ENCODE results near the gene CALHM3. TPM values are rescaled to one million over a fixed set of nuclear protein-coding genes. Genes with fewer than 3 reads are reported as not detected.
"Not testable (repeated sequence)": the region's sequence is repeated elsewhere in the genome, so short reads cannot be mapped to it uniquely, and the experiment has no call there.

Gene CALHM3
- total RNA-seq, 1 donor from 2014 or later, result not detected

- TF ChIP-seq, protein P1, sequence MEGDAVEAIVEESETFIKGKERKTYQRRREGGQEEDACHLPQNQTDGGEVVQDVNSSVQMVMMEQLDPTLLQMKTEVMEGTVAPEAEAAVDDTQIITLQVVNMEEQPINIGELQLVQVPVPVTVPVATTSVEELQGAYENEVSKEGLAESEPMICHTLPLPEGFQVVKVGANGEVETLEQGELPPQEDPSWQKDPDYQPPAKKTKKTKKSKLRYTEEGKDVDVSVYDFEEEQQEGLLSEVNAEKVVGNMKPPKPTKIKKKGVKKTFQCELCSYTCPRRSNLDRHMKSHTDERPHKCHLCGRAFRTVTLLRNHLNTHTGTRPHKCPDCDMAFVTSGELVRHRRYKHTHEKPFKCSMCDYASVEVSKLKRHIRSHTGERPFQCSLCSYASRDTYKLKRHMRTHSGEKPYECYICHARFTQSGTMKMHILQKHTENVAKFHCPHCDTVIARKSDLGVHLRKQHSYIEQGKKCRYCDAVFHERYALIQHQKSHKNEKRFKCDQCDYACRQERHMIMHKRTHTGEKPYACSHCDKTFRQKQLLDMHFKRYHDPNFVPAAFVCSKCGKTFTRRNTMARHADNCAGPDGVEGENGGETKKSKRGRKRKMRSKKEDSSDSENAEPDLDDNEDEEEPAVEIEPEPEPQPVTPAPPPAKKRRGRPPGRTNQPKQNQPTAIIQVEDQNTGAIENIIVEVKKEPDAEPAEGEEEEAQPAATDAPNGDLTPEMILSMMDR (IDR thresholded peaks at IDR 0.05), result no peak
- TF ChIP-seq POLR2AphosphoS5 (IDR thresholded peaks at IDR 0.05; ENCODE audit: insufficient read depth in 1 of 2, low read depth in 1 of 2) (no peak), POLR2A (IDR thresholded peaks at IDR 0.05) (no peak)
- peak overlapping the region; percentile 60 for H3K27ac ChIP-seq
- intact Hi-C loops (cut with DNase I), result no loop called here
These were observed 8.3 kb upstream of the CALHM3 start for GRCh38 chr10:103487410-103487708.

DNA sequence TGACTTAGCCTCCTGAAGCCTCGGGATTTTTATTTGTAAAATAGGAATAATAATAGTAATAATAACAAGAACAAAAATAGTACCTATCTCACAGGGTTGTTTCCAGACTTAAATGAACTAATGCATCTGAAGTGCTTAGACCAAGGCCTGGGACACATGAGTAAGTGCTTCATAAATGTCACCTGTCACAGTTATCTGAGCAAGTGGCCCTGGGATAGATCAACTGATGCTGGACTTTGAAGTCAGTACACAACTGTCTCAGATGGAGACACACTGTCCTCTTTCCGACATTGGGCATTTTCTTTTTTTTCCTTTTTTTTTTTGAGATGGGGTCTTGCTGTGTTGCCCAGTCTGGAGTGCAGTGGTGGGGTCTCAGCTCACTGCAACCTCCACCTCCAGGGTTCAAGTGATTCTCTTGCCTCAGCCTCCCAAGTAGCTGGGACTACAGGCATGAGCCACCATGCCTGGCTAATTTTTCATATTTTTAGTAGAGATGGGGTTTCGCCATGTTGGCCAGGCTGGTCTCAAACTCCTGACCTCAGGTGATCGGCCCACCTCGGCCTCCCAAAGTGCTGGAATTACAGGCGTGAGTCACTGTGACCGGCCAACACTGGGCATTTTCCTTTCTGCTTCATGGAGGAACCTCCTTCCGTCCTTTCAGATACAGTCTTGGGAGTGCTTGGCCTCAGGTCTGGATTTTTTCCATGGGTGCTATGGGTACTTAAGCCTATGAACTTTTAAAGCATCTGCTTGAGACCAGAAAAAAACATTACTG is 7.8 kb upstream of the CALHM3 start:
- not testable (repeated sequence) for H3K9me3 ChIP-seq

More at GRCh38 chr10:103487410-103487708, 8.3 kb upstream of the CALHM3 start:
- Histone ChIP-seq H3K36me3 (no peaks in the 10 kb centered on the region), H3K4me1 (peaks cover 12% of the 10 kb centered on the region), H3K4me3 (no peak overlapping the region), H3K9me3 (no peaks in the 10 kb centered on the region), H3K27me3 (no peaks in the 10 kb centered on the region)
- DNase-seq (ENCODE audit: extremely low spot score in 2 of 2), result no peak

DNA sequence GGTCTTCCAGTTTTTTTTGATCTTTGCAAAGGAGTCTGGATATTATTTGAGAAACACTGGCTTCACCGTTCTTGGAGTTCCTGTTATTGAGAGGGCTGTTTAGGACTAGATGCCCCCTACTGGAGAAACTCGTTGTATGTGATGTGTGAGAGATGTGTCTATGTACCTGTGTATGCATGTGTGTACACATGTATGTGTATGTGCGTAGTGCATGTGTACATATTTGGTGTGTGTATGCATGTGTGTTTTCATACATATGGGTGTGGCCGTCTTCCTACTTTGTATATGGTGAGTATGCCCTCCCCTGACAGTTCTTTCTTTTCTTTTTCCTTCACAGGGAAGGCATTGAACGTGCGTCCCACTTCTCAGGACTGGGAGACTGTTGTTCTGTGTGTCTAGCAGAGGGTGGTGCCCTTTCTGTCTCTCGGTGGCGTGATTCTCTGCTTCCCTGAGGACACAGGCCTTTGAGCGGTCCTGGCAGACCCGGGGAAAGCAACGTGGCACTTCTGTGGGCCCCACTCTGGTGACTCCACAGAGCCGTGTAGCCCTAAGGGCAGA is 3.0 kb upstream of the CALHM3 start:
- Histone ChIP-seq H3K27me3 (no peaks in the 10 kb centered on the region), H3K9me3 (no peaks in the 10 kb centered on the region), H3K27ac (no peak overlapping the region), H3K36me3 (no peaks in the 10 kb centered on the region), H3K4me3 (no peak overlapping the region), H3K4me1 (no peaks in the 10 kb centered on the region)
- TF ChIP-seq POLR2AphosphoS5 (IDR thresholded peaks at IDR 0.05; ENCODE audit: insufficient read depth in 1 of 2, low read depth in 1 of 2), result no peak
- TF ChIP-seq, protein P1 (IDR thresholded peaks at IDR 0.05), result peak; percentile 24 to 57 (median 44)
- TF ChIP-seq POLR2A (IDR thresholded peaks at IDR 0.05), result no peak
- no peak for DNase-seq (ENCODE audit: extremely low spot score in 2 of 2)
- intact Hi-C loops (cut with DNase I), result no loop called here

More for the DNA sequence above, 7.8 kb upstream of the CALHM3 start:
- H3K4me1 ChIP-seq; H3K27me3 ChIP-seq; H3K4me3 ChIP-seq; H3K36me3 ChIP-seq; DNase-seq (ENCODE audit: extremely low spot score in 2 of 2); intact Hi-C loops (cut with DNase I): not testable (repeated sequence)
- peak overlapping the region; percentile 60 for H3K27ac ChIP-seq

GRCh38 chr10:103480521-103480920 is 1.5 kb upstream of the CALHM3 start:
- H3K27ac ChIP-seq, result no peak overlapping the region
- no peaks in the 10 kb centered on the region for H3K27me3 ChIP-seq
- H3K9me3 ChIP-seq, result no peaks in the 10 kb centered on the region
- DNase-seq (ENCODE audit: extremely low spot score in 2 of 2), result no peak
- intact Hi-C loops (cut with DNase I), result no loop called here
- H3K4me1 ChIP-seq, result no peaks in the 10 kb centered on the region
- H3K36me3 ChIP-seq, result no peaks in the 10 kb centered on the region
- TF ChIP-seq POLR2AphosphoS5 (IDR thresholded peaks at IDR 0.05; ENCODE audit: insufficient read depth in 1 of 2, low read depth in 1 of 2), result no peak
- H3K4me3 ChIP-seq, result no peak overlapping the region

GRCh38 chr10:103478671-103479070 is 369 bp downstream of the CALHM3 start:
- Histone ChIP-seq H3K4me3 (no peak overlapping the region), H3K4me1 (no peaks in the 10 kb centered on the region), H3K27me3 (no peaks in the 10 kb centered on the region), H3K9me3 (no peaks in the 10 kb centered on the region), H3K27ac (no peak overlapping the region), H3K36me3 (no peaks in the 10 kb centered on the region)
- no peak for DNase-seq (ENCODE audit: extremely low spot score in 2 of 2)
- intact Hi-C loops (cut with DNase I), result no loop called here
- TF ChIP-seq POLR2AphosphoS5 (IDR thresholded peaks at IDR 0.05; ENCODE audit: insufficient read depth in 1 of 2, low read depth in 1 of 2) (no peak), POLR2A (IDR thresholded peaks at IDR 0.05) (no peak)
- TF ChIP-seq, protein P1 (IDR thresholded peaks at IDR 0.05), result no peak

GRCh38 chr10:103476046-103476768 is 2.8 kb downstream of the CALHM3 start:
- TF ChIP-seq, protein P1 (IDR thresholded peaks at IDR 0.05), result no peak
- no peak for TF ChIP-seq POLR2AphosphoS5 (IDR thresholded peaks at IDR 0.05; ENCODE audit: insufficient read depth in 1 of 2, low read depth in 1 of 2)
- TF ChIP-seq POLR2A (IDR thresholded peaks at IDR 0.05), result no peak
- intact Hi-C loops (cut with DNase I), result no loop called here
- H3K4me3 ChIP-seq, result no peak overlapping the region
- no peaks in the 10 kb centered on the region for H3K36me3 ChIP-seq
- no peak for DNase-seq (ENCODE audit: extremely low spot score in 2 of 2)
- H3K27ac ChIP-seq, result no peak overlapping the region
- H3K27me3 ChIP-seq, result no peaks in the 10 kb centered on the region
- peaks cover 11% of the 10 kb centered on the region for H3K4me1 ChIP-seq
- no peaks in the 10 kb centered on the region for H3K9me3 ChIP-seq
